NCI-H345 treated with DMSO at 0.1 percent for 48 hours (cell line): ENCODE data around the gene ZZZ3.
"Not testable (repeated sequence)": the region's sequence is repeated elsewhere in the genome, so short reads cannot be mapped to it uniquely, and the experiment has no call there.

ENCODE experiments used
- DNase-seq: peaks from one replicate; lab custom pipeline; 2025; ENCODE audit not compliant: unreplicated experiment; lab: John Stamatoyannopoulos, UW

ZZZ3 gene

GRCh38 chr1:77682460-77683159 is at the start of gene ZZZ3:
Gene ZZZ3, minus strand, starts transcription at chr1:77682658. Its CDS starts 49,304 bp downstream, at chr1:77633354.
- peak; percentile 97 for DNase-seq

GRCh38 chr1:77732090-77732489 is 49.6 kb upstream of the ZZZ3 start:
- DNase-seq = no peak

GRCh38 chr1:77725706-77726105 is 43.2 kb upstream of the ZZZ3 start:
- DNase-seq = no peak

- no peak for DNase-seq
These were observed 35.7 kb upstream of the ZZZ3 start for GRCh38 chr1:77718181-77718580.

GRCh38 chr1:77716065-77716464 is 33.6 kb upstream of the ZZZ3 start:
- DNase-seq = no peak

GRCh38 chr1:77709727-77710126 is 27.3 kb upstream of the ZZZ3 start:
- DNase-seq = no peak

- no peak for DNase-seq
These were observed 23.9 kb upstream of the ZZZ3 start for GRCh38 chr1:77706321-77706720.

GRCh38 chr1:77704736-77705135 is 22.3 kb upstream of the ZZZ3 start:
- DNase-seq = no peak

GRCh38 chr1:77699673-77700072 is 17.2 kb upstream of the ZZZ3 start:
- not testable (repeated sequence) for DNase-seq

- no peak for DNase-seq
These were observed 15.0 kb upstream of the ZZZ3 start for GRCh38 chr1:77697441-77697840.

GRCh38 chr1:77688939-77689338 is 6.5 kb upstream of the ZZZ3 start:
- DNase-seq = no peak

- DNase-seq = no peak
These were observed 5.1 kb upstream of the ZZZ3 start for GRCh38 chr1:77687519-77687906.

- DNase-seq = no peak
These were observed 4.5 kb upstream of the ZZZ3 start for GRCh38 chr1:77686796-77687518.

GRCh38 chr1:77683160-77684148 is 996 bp upstream of the ZZZ3 start:
- peak; percentile 80 for DNase-seq

GRCh38 chr1:77680173-77680572 is 2.3 kb downstream of the ZZZ3 start:
- no peak for DNase-seq

- DNase-seq = no peak
These were observed 3.5 kb downstream of the ZZZ3 start for GRCh38 chr1:77678660-77679610.

- DNase-seq = not testable (repeated sequence)
These were observed 7.7 kb downstream of the ZZZ3 start for GRCh38 chr1:77674807-77675206.

- DNase-seq = no peak
These were observed 8.6 kb downstream of the ZZZ3 start for GRCh38 chr1:77673716-77674355.

GRCh38 chr1:77673030-77673429 is 9.4 kb downstream of the ZZZ3 start:
- no peak for DNase-seq

- DNase-seq = no peak
These were observed 10.1 kb downstream of the ZZZ3 start for GRCh38 chr1:77672374-77672773.
